ENCODE results near the gene PRPF8. TPM values are rescaled to one million over a fixed set of nuclear protein-coding genes. Genes with fewer than 3 reads are reported as not detected.

Gene PRPF8
- total and polyA plus RNA-seq, 2 of the 8 experiments (the other 6 are each of a cell fraction or from before 2014, with no cell fraction given): 329 to 337 TPM

DNA sequence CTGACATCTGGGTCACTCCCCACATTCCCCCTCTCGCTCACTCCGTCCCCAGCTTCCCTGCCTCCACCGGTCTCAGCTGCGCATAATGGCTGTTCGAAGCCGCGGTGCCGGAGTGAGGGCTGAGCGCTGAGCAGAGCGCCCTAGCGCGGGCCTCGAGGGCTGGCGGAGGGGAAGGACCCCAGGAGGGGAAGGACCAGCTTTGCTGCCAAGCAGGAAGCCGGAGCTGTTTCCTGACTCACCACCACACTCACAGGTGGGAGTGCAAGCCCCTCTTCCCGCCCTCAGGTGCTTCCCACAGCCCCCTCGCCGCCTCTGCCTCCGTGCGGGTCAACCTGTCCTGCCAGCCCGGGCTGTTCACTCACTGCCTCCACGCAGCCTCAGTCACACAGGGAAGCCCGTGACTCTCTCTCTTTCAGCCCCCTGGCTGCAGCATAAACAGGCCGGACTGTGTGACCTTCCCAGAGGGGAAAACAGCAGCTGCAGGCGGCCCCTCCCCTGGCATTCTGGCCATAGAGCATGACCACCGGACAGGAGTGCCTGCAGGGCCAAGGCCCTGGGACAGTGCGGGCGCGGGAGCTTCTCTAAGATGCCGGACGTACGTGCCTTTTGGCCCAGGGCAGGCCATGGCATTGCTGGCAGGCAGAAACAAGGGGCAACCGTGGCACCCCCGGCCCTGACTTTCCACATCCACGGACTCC lies 79.7 kb downstream of the PRPF8 start:
- peak in 1 of 2 experiments; percentile 66 for DNase-seq (ENCODE audit: low read depth in 1 of 2, low spot score in 2 of 2)
- Histone ChIP-seq H4K91ac (replicated peaks; ENCODE audit: insufficient read length, low read length) (peak overlapping the region; percentile 91), H2AK5ac (ENCODE audit: low read depth, low read length) (no peak overlapping the region), H3K36me3 (ENCODE audit: control insufficient read depth in 2 of 4, insufficient read depth in 4 of 4, low read length in 3 of 4) (no peaks in the 10 kb centered on the region), H3K79me2 (ENCODE audit: control insufficient read depth in 1 of 2, insufficient read depth in 2 of 2, low read length in 2 of 2) (no peaks in the 10 kb centered on the region), H2BK120ac (replicated peaks; ENCODE audit: low read depth, low read length) (no peak overlapping the region), H3K23ac (ENCODE audit: insufficient read length) (no peak overlapping the region), H2BK15ac (ENCODE audit: low read length) (no peak overlapping the region), H3K9me3 (ENCODE audit: insufficient read depth in 2 of 2, low read depth in 1 of 2, low read length in 1 of 2) (peaks cover 5 to 10% of the 10 kb centered on the region in 2 experiments; a peak in 2 of 4 replicates), H4K8ac (ENCODE audit: extremely low read depth, insufficient read depth, low read length) (peak overlapping the region; percentile 62; the same call in 1 of the 2 replicates), H3K79me1 (ENCODE audit: low read depth, low read length) (no peaks in the 10 kb centered on the region), H3K18ac (ENCODE audit: extremely low read depth, low read length) (peak overlapping the region; percentile 13; the same call in 1 of the 2 replicates), H3K27me3 (replicated peaks in 1 of 4; ENCODE audit: control insufficient read depth in 3 of 4, extremely low read depth in 1 of 4, insufficient read depth in 3 of 4, low read length in 3 of 4) (no peaks in the 10 kb centered on the region), H3K4me3 (ENCODE audit: extremely low read depth in 1 of 4, insufficient read depth in 2 of 4, low read depth in 3 of 4, low read length in 4 of 4) (peak overlapping the region in 1 of 4 experiments; percentile 22; a peak in 1 of 8 replicates), H2BK5ac (ENCODE audit: low read depth, low read length) (no peak overlapping the region), H2BK20ac (ENCODE audit: low read length) (no peak overlapping the region), H3K27ac (ENCODE audit: low read depth, low read length) (no peak overlapping the region), H2BK12ac (ENCODE audit: low read depth, low read length) (peak overlapping the region; percentile 90; the same call in 1 of the 2 replicates), H2AFZ (ENCODE audit: low read length) (peak overlapping the region; percentile 28; the same call in 1 of the 2 replicates), H3K4ac (replicated peaks; ENCODE audit: insufficient read length, low read depth, low read length) (peak overlapping the region; percentile 60), H3K23me2 (ENCODE audit: low read depth, low read length) (no peaks in the 10 kb centered on the region), H3K9ac (replicated peaks in 1 of 4; ENCODE audit: extremely low read depth in 1 of 4, low read depth in 3 of 4, low read length in 3 of 4) (no peak overlapping the region), H4K5ac (ENCODE audit: insufficient read length, low read depth, low read length) (peak overlapping the region; percentile 71), H3K4me2 (ENCODE audit: insufficient read depth in 1 of 2, low read depth in 2 of 2, low read length in 2 of 2) (peak overlapping the region; percentile 33 to 50; a peak in 3 of 4 replicates), H3K4me1 (replicated peaks in 1 of 4; ENCODE audit: control insufficient read depth in 3 of 4, insufficient read depth in 4 of 4, low read length in 3 of 4) (peaks cover 0 to 14% (median 11%) of the 10 kb centered on the region in 4 experiments; a peak in 6 of 7 replicates), H3K56ac (replicated peaks; ENCODE audit: insufficient read length, low read depth, low read length) (no peak overlapping the region), H4K20me1 (replicated peaks in 1 of 2; ENCODE audit: control insufficient read depth in 1 of 2, insufficient read depth in 2 of 2, low read length in 2 of 2) (no peaks in the 10 kb centered on the region), H3K14ac (ENCODE audit: insufficient read length) (no peak overlapping the region)
- WGBS, 2 experiments (ENCODE audit: extremely low coverage in 1 of 2, insufficient coverage in 1 of 2, insufficient read length in 1 of 2, insufficient replicate concordance in 2 of 2, low coverage in 1 of 2, low lambda C conversion rate in 2 of 2, missing lambda C conversion rate in 1 of 2): 60% methylated on average over 34 of the region's 35 CpGs; no CpG with 5 or more reads in 1 of the 2 experiments
- ChIA-PET CTCF (ENCODE audit: partially characterized antibody) (interaction anchor here (1.0 to 3.1 kb wide), 7 partner anchors 11 to 95 kb away, joined by 3 to 9 read pairs (median 4); no protein-coding TSS in a partner anchor), POLR2A (ENCODE audit: partially characterized antibody) (interaction anchor here (0.5 to 2.0 kb wide), 6 partner anchors 18 to 79 kb away, joined by 3 to 6 read pairs (median 3); partner anchors contain the start of gene SLC43A2)
- FAIRE-seq: no peak
- TF ChIP-seq RBBP5 (IDR thresholded peaks at IDR 0.05; ENCODE audit: borderline replicate concordance, low read depth, low read length) (0 out of 2 replicates have a peak, but pooled peaks have one; percentile 32), SIX5 (IDR thresholded peaks at IDR 0.05; ENCODE audit: low read depth, low read length) (no peak), NANOG (IDR thresholded peaks at IDR 0.05; ENCODE audit: insufficient read depth, low read depth, low read length, poor library complexity, severe bottlenecking) (no peak), YY1 (IDR thresholded peaks at IDR 0.05; ENCODE audit: low read depth, low read length) (peak; percentile 68), KDM1A (IDR thresholded peaks at IDR 0.05; ENCODE audit: borderline replicate concordance, low read length) (no peak), EGR1 (IDR thresholded peaks at IDR 0.05; ENCODE audit: borderline replicate concordance, low read depth, low read length) (no peak), BACH1 (IDR thresholded peaks at IDR 0.05; ENCODE audit: low read length) (no peak), KDM5A (IDR thresholded peaks at IDR 0.05; ENCODE audit: low read length) (no peak), TAF7 (optimal IDR thresholded peaks at IDR 0.05; ENCODE audit: borderline replicate concordance, low read depth, low read length) (no peak), CREB1 (IDR thresholded peaks at IDR 0.05) (no peak), HDAC2 (IDR thresholded peaks at IDR 0.05; ENCODE audit: borderline replicate concordance in 1 of 2, low read depth in 2 of 2, low read length in 2 of 2) (no peak), RXRA (IDR thresholded peaks at IDR 0.05; ENCODE audit: insufficient read depth, low read depth, low read length) (no peak)
